ENCODE results near the gene ERCC2.

DNA sequence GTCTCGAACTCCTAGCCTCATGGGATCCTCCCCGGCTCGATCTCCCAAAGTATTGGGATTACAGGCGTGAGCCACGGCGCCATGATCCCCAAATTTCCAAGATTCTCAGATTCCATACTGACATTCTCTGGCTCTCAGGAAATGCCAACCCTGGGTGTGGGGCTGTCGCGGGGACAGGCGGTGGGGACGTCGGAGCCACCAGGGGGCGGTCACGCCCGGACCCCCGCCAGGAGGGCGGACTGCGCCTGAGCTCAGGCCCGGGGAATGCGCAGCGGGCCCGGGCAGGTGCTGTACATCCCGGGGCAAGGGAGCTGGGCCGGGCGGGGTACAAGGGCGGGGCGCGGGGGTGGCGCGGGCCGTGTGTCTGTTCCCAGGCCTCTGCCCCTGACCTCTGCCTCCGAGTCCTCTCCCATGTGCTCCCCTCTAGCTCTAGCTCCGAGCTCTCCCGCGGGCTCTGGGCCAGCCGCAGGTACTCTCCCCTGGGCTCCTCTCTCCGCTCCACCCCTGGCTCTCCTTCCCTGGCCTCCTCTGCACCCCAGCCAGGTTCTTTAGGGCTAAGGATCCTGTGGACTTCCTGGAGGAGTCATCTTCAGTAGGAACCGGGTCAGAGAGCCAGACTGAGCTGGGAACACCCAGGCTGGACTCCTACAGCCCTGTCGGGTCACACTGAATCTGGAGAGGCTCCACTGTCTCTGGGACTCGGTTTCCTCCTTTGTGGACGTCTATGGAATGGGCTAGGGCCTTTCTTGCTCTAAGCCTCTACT is 32.1 kb upstream of the ERCC2 start:
- TF ChIP-seq CTCF (IDR thresholded peaks at IDR 0.05) = no peak
- no peak for TF ChIP-seq EP300 (IDR thresholded peaks at IDR 0.05)
- no peak for TF ChIP-seq POLR2A (IDR thresholded peaks at IDR 0.05)

Measured in ovary (tissue), 3 donors.